H1 (cell line): ENCODE measurements around the gene DXO. TPM values are rescaled to one million over a fixed set of nuclear protein-coding genes. Genes with fewer than 3 reads are reported as not detected.
"Not testable (repeated sequence)": the region's sequence is repeated elsewhere in the genome, so short reads cannot be mapped to it uniquely, and the experiment has no call there.

Experiments
- CTCF ChIA-PET: fragments of 300-600 bp; sonication (Branson Sonifier 250); formaldehyde crosslinking; loops from one replicate; lab custom pipeline; 2021; ENCODE audit not compliant: partially characterized antibody; lab: Charles Lee
- POLR2A ChIA-PET: fragments of 300-600 bp; sonication (Branson Sonifier 250); formaldehyde crosslinking; loops from one replicate; lab custom pipeline; 2021; ENCODE audit warnings: inconsistent platforms; ENCODE audit not compliant: partially characterized antibody; lab: Charles Lee
- DNase-seq, 2 experiments: peaks; one replicate each; pipeline versions ENCODE4 v3.0.0 to v3.0.0-alpha.2; 2010 to 2022; ENCODE audit warnings: low spot score in 2 of 2, low read depth in 1 of 2, mixed read lengths in 1 of 2
- FAIRE-seq: peaks from 2 replicates; lab custom pipeline; 2011; peaks lifted over from hg19 to GRCh38; lab: Jason Lieb, UNC
- H2AFZ ChIP-seq: 2 replicates; pipeline ENCODE4 v1.8.1; 2012; ENCODE audit warnings: low read length, inconsistent platforms
- H2AK5ac ChIP-seq: 2 replicates; pipeline ENCODE4 v1.6.1; 2013; ENCODE audit warnings: low read depth, low read length
- H2BK120ac ChIP-seq: replicated peaks from 2 replicates; pipeline ENCODE3; 2013; ENCODE audit warnings: low read depth, low read length, inconsistent platforms
- H2BK12ac ChIP-seq: 2 replicates; pipeline ENCODE4 v1.6.1; 2013; ENCODE audit warnings: low read depth, low read length
- H2BK15ac ChIP-seq: 2 replicates; pipeline ENCODE4 v1.6.1; 2013; ENCODE audit warnings: low read length
- H2BK20ac ChIP-seq: 2 replicates; pipeline ENCODE4 v1.6.1; 2013; ENCODE audit warnings: low read length
- H2BK5ac ChIP-seq: 2 replicates; pipeline ENCODE4 v1.6.1; 2013; ENCODE audit warnings: low read depth, low read length
- H3K14ac ChIP-seq: 2 replicates; pipeline ENCODE4 v1.6.1; 2013; ENCODE audit warnings: inconsistent platforms; ENCODE audit not compliant: insufficient read length
- H3K18ac ChIP-seq: 2 replicates; pipeline ENCODE4 v1.6.1; 2013; ENCODE audit warnings: low read length; ENCODE audit errors: extremely low read depth
- H3K23ac ChIP-seq: 2 replicates; pipeline ENCODE4 v1.6.1; 2013; ENCODE audit warnings: inconsistent platforms; ENCODE audit not compliant: insufficient read length
- H3K23me2 ChIP-seq: 2 replicates; pipeline ENCODE4 v1.6.1; 2013; ENCODE audit warnings: low read depth, low read length
- H3K27ac ChIP-seq: 2 replicates; pipeline ENCODE4 v1.6.1; 2011; ENCODE audit warnings: low read depth, low read length, inconsistent platforms
- H3K27me3 ChIP-seq, 4 experiments: replicated peaks in 1 of 4; 1 replicate in 1 of 4; 2 replicates in 3 of 4; pipeline versions ENCODE4 v1.6.1 to v1.8.1; 2011 to 2013; ENCODE audit warnings: low read length in 3 of 4, mild to moderate bottlenecking in 3 of 4, inconsistent platforms in 2 of 4, mixed read lengths in 2 of 4, moderate library complexity in 1 of 4; ENCODE audit not compliant: control insufficient read depth in 3 of 4, insufficient read depth in 3 of 4; ENCODE audit errors: extremely low read depth in 1 of 4
- H3K36me3 ChIP-seq, 4 experiments: 2 replicates each; pipeline versions ENCODE4 v1.6.1 to v1.8.1; 2011 to 2013; ENCODE audit warnings: mild to moderate bottlenecking in 4 of 4, low read length in 3 of 4, moderate library complexity in 2 of 4, control low read depth in 1 of 4, inconsistent platforms in 1 of 4; ENCODE audit not compliant: insufficient read depth in 4 of 4, control insufficient read depth in 2 of 4
- H3K4ac ChIP-seq: replicated peaks from 2 replicates; pipeline ENCODE3; 2013; ENCODE audit warnings: low read length, low read depth, mixed read lengths, inconsistent platforms; ENCODE audit not compliant: insufficient read length
- H3K4me1 ChIP-seq, 4 experiments: replicated peaks in 1 of 4; 1 replicate in 1 of 4; 2 replicates in 3 of 4; pipeline versions ENCODE4 v1.6.1 to v1.8.1; 2011 to 2013; ENCODE audit warnings: low read length in 3 of 4, inconsistent platforms in 2 of 4, mixed read lengths in 1 of 4; ENCODE audit not compliant: insufficient read depth in 4 of 4, control insufficient read depth in 3 of 4
- H3K4me2 ChIP-seq, 2 experiments: 2 replicates each; pipeline versions ENCODE4 v1.6.1 to v1.8.1; 2011 to 2013; ENCODE audit warnings: low read depth in 2 of 2, low read length in 2 of 2, control low read depth in 1 of 2, inconsistent platforms in 1 of 2, mild to moderate bottlenecking in 1 of 2; ENCODE audit not compliant: insufficient read depth in 1 of 2
- H3K4me3 ChIP-seq, 4 experiments: fragments of 200-600, 300-600 bp in 1 of 4; sonication (generic), shearing (Covaris generic), sonication (Bioruptor Twin) in 1 of 4; 2 replicates each; pipeline versions ENCODE4 v1.5.1 to v1.8.1; 2011 to 2016; ENCODE audit warnings: low read length in 4 of 4, low read depth in 3 of 4, control low read depth in 2 of 4, inconsistent platforms in 2 of 4, mild to moderate bottlenecking in 2 of 4, mixed read lengths in 1 of 4, moderate library complexity in 1 of 4; ENCODE audit not compliant: insufficient read depth in 2 of 4; ENCODE audit errors: extremely low read depth in 1 of 4
- H3K56ac ChIP-seq: replicated peaks from 2 replicates; pipeline ENCODE3; 2013; ENCODE audit warnings: low read depth, mild to moderate bottlenecking, mixed read lengths, low read length, inconsistent platforms; ENCODE audit not compliant: insufficient read length
- H3K79me1 ChIP-seq: 2 replicates; pipeline ENCODE4 v1.6.1; 2013; ENCODE audit warnings: low read depth, low read length, control low read depth
- H3K79me2 ChIP-seq, 2 experiments: 2 replicates each; pipeline versions ENCODE4 v1.6.1 to v1.8.1; 2012 to 2013; ENCODE audit warnings: low read length in 2 of 2, mild to moderate bottlenecking in 2 of 2, inconsistent platforms in 1 of 2; ENCODE audit not compliant: insufficient read depth in 2 of 2, control insufficient read depth in 1 of 2
- H3K9ac ChIP-seq, 4 experiments: replicated peaks in 1 of 4; 1 replicate in 1 of 4; 2 replicates in 3 of 4; pipeline versions ENCODE4 v1.6.1 to v1.8.1; 2011 to 2013; ENCODE audit warnings: low read depth in 3 of 4, low read length in 3 of 4, control low read depth in 2 of 4, mild to moderate bottlenecking in 2 of 4, moderate library complexity in 2 of 4, inconsistent platforms in 1 of 4; ENCODE audit errors: extremely low read depth in 1 of 4
- H3K9me3 ChIP-seq, 2 experiments: 2 replicates each; pipeline versions ENCODE4 v1.6.1 to v1.8.1; 2012 to 2013; ENCODE audit warnings: mild to moderate bottlenecking in 2 of 2, moderate library complexity in 2 of 2, control low read depth in 1 of 2, inconsistent platforms in 1 of 2, low read depth in 1 of 2, low read length in 1 of 2, mixed read lengths in 1 of 2; ENCODE audit not compliant: insufficient read depth in 2 of 2
- H4K20me1 ChIP-seq, 2 experiments: replicated peaks in 1 of 2; 2 replicates each; pipeline versions ENCODE3 to v1.8.1; 2011 to 2013; ENCODE audit warnings: inconsistent platforms in 2 of 2, low read length in 2 of 2, mild to moderate bottlenecking in 1 of 2; ENCODE audit not compliant: insufficient read depth in 2 of 2, control insufficient read depth in 1 of 2
- H4K5ac ChIP-seq: 2 replicates; pipeline ENCODE4 v1.6.1; 2013; ENCODE audit warnings: low read length, low read depth, mixed read lengths, inconsistent platforms; ENCODE audit not compliant: insufficient read length
- H4K8ac ChIP-seq: 2 replicates; pipeline ENCODE4 v1.8.0; 2013; ENCODE audit warnings: mild to moderate bottlenecking, moderate library complexity, low read length, inconsistent platforms; ENCODE audit not compliant: insufficient read depth; ENCODE audit errors: extremely low read depth
- H4K91ac ChIP-seq: replicated peaks from 2 replicates; pipeline ENCODE3; 2013; ENCODE audit warnings: low read length, mixed read lengths, inconsistent platforms; ENCODE audit not compliant: insufficient read length
- WGBS, 2 experiments: shearing (Covaris generic) in 1 of 2; methylation state at CpG; one replicate each; pipeline versions ENCODE4 v1.1.6 to v1.1.7; 2013 to 2015; ENCODE audit warnings: low lambda C conversion rate in 2 of 2, mixed read lengths in 2 of 2, inconsistent platforms in 1 of 2, low coverage in 1 of 2, missing lambda C conversion rate in 1 of 2; ENCODE audit not compliant: insufficient replicate concordance in 2 of 2, insufficient coverage in 1 of 2, insufficient read length in 1 of 2; ENCODE audit errors: extremely low coverage in 1 of 2, missing lambda C conversion rate in 1 of 2; 5-methylcytosine and 5-hydroxymethylcytosine counted together
- polyA plus RNA-seq, 7 experiments: library from polyadenylated mRNA; depleted of rRNA in 3 of 7; stranded (reverse) in 5 of 7; unstranded in 2 of 7; fragments of >200 nt in 5 of 7; fragments of 200-250 nt in 2 of 7; gene quantifications; 1 replicate in 5 of 7; 2 replicates in 1 of 7; 4 replicates in 1 of 7; pipeline versions ENCODE4 v1.2.1 to v1.2.3, GENCODE V29; 2011 to 2013; ENCODE audit warnings: missing spikeins in 2 of 7, mixed read lengths in 2 of 7
- total RNA-seq: library from RNA; stranded (reverse); fragmentation: NEBNext Ultra II Directional; extraction: Animal tissue kit (Norgen Biotek cat#: 25700); gene quantifications from 2 replicates; pipeline ENCODE4 v1.2.1, GENCODE V29; 2021

Gene DXO
- total and polyA plus RNA-seq, 2 of the 8 experiments (the other 6 are each of a cell fraction or from before 2014, with no cell fraction given): 14.7 to 23.9 TPM

GRCh38 chr6:32005538-32005880 is 33.6 kb upstream of the DXO start:
- H2BK120ac ChIP-seq, CTCF ChIA-PET: not testable (repeated sequence)
- peak in 1 of 2 experiments; percentile 22 for DNase-seq

GRCh38 chr6:32004864-32005537 is 33.1 kb upstream of the DXO start:
- H4K20me1 ChIP-seq, H3K4me3 ChIP-seq, H4K91ac ChIP-seq, H3K14ac ChIP-seq, H2AK5ac ChIP-seq, H2BK15ac ChIP-seq, H3K36me3 ChIP-seq, H3K4ac ChIP-seq, H3K4me1 ChIP-seq, H2BK20ac ChIP-seq, H3K9me3 ChIP-seq, H3K79me1 ChIP-seq, CTCF ChIA-PET, H2BK5ac ChIP-seq, H4K5ac ChIP-seq, H3K23me2 ChIP-seq, H3K23ac ChIP-seq, H2BK12ac ChIP-seq, H2BK120ac ChIP-seq, H3K4me2 ChIP-seq, H3K79me2 ChIP-seq, H2AFZ ChIP-seq, FAIRE-seq, H3K27ac ChIP-seq, H3K18ac ChIP-seq, H3K56ac ChIP-seq, POLR2A ChIA-PET, DNase-seq, H4K8ac ChIP-seq, H3K9ac ChIP-seq, H3K27me3 ChIP-seq: not testable (repeated sequence)
- 96% methylated on average over 4 of the region's 13 CpGs; no CpG with 5 or more reads in 1 of the 2 experiments for WGBS, 2 experiments

More at GRCh38 chr6:32005538-32005880, 33.6 kb upstream of the DXO start:
- H3K27ac ChIP-seq, H3K4me2 ChIP-seq, H3K4me3 ChIP-seq, H2BK12ac ChIP-seq, H3K27me3 ChIP-seq, H2AK5ac ChIP-seq, H3K79me2 ChIP-seq, H4K8ac ChIP-seq, H3K9me3 ChIP-seq, H3K14ac ChIP-seq, H2BK20ac ChIP-seq, H2AFZ ChIP-seq, H2BK5ac ChIP-seq, POLR2A ChIA-PET, H3K56ac ChIP-seq, H3K4me1 ChIP-seq, H3K23ac ChIP-seq, H3K9ac ChIP-seq, FAIRE-seq, H3K36me3 ChIP-seq, H4K5ac ChIP-seq, H4K20me1 ChIP-seq, H3K23me2 ChIP-seq, H3K18ac ChIP-seq, H4K91ac ChIP-seq, H2BK15ac ChIP-seq, H3K4ac ChIP-seq, H3K79me1 ChIP-seq: not testable (repeated sequence)
- WGBS, 2 experiments: no CpG with 5 or more reads among the region's 9 CpGs
